CD4-positive, alpha-beta T cell treated with Interleukin-10 for 1 hour (primary cell): ENCODE measurements around the gene ANKRD37.
A peak's percentile ranks its signal among the peaks of the same experiment; 100 is the strongest.

Experiments used
- DNase-seq: peaks from one replicate; pipeline ENCODE4 v3.0.0-alpha.2; 2020

ANKRD37 gene

GRCh38 chr4:185425647-185426352, 29.2 kb downstream of the ANKRD37 start, which contains the start of gene UFSP2:
UFSP2 (minus strand) TSS chr4:185425964; CDS start chr4:185425868, 96 bp downstream.
- DNase-seq = peak; percentile 94

GRCh38 chr4:185426960-185427688, 30.5 kb downstream of the ANKRD37 start:
- DNase-seq = no peak

DNA sequence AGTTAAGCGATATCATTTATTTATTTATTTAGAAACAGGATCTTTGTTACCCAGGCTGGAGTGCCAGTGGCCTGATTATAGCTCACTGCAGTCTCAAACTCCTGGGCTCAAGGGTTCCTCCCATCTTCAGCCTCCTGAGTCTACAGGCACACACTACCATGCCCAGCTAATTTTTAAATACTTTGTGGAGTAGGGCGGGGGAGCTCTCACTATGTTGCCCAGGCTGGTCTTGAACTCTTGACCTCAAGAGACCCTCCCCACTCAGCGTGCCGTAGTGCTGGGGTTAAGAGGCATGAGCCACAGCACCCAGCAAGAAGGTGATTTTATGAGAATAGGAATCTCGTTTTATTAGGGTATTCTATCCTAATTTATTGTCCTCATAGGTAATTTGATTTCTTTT, 33.0 kb downstream of the ANKRD37 start:
- DNase-seq = no peak

GRCh38 chr4:185435466-185435865, 38.8 kb downstream of the ANKRD37 start:
- no peak for DNase-seq

- DNase-seq = no peak
Measured at GRCh38 chr4:185437809-185438208, 41.2 kb downstream of the ANKRD37 start.

GRCh38 chr4:185441479-185441878, 44.8 kb downstream of the ANKRD37 start:
- DNase-seq = no peak

- no peak for DNase-seq
Measured at GRCh38 chr4:185445209-185445608, 48.6 kb downstream of the ANKRD37 start.
